GM23248 (cell line): ENCODE data around the gene ARID1B. TPM values are rescaled to one million over a fixed set of nuclear protein-coding genes. Genes with fewer than 3 reads are reported as not detected.

Source experiments
- DNase-seq: peaks from one replicate; pipeline ENCODE4 v3.0.0-alpha.2; 2015
- H2AFZ ChIP-seq: fragments of 200-600 bp; sonication (generic); 2 replicates; pipeline ENCODE4 v1.6.1; 2016; ENCODE audit warnings: antibody characterized with exemption
- H3F3A ChIP-seq: fragments of 200-600 bp; sonication (generic); 2 replicates; pipeline ENCODE4 v1.6.1; 2016; ENCODE audit warnings: mild to moderate bottlenecking, antibody characterized with exemption, mixed run types; ENCODE audit not compliant: insufficient read depth
- H3K27ac ChIP-seq: fragments of 200-600 bp; sonication (generic); 2 replicates; pipeline ENCODE4 v1.5.1; 2016; ENCODE audit warnings: mild to moderate bottlenecking
- H3K27me3 ChIP-seq: fragments of 200-600 bp; sonication (generic); replicated peaks from 2 replicates; pipeline ENCODE4 v1.6.1; 2016; ENCODE audit warnings: mild to moderate bottlenecking; ENCODE audit not compliant: insufficient read depth
- H3K36me3 ChIP-seq: fragments of 200-600 bp; sonication (generic); 2 replicates; pipeline ENCODE4 v1.6.1; 2016; ENCODE audit warnings: low read depth, mild to moderate bottlenecking
- H3K4me1 ChIP-seq: fragments of 200-600 bp; sonication (generic); 2 replicates; pipeline ENCODE4 v1.6.1; 2016; ENCODE audit warnings: mild to moderate bottlenecking; ENCODE audit not compliant: insufficient read depth
- H3K4me2 ChIP-seq: fragments of 200-600 bp; sonication (generic); one replicate; pipeline ENCODE4 v1.6.1; 2016; ENCODE audit warnings: mild to moderate bottlenecking; ENCODE audit not compliant: unreplicated experiment
- H3K4me3 ChIP-seq: fragments of 200-600 bp; sonication (generic); 2 replicates; pipeline ENCODE4 v1.5.1; 2016; ENCODE audit warnings: mild to moderate bottlenecking
- H3K79me2 ChIP-seq: fragments of 200-600 bp; sonication (generic); 2 replicates; pipeline ENCODE4 v1.6.1; 2016; ENCODE audit warnings: mild to moderate bottlenecking; ENCODE audit not compliant: insufficient read depth
- H3K9ac ChIP-seq: fragments of 200-600 bp; sonication (generic); 2 replicates; pipeline ENCODE4 v1.6.1; 2016; ENCODE audit warnings: mild to moderate bottlenecking
- H3K9me2 ChIP-seq: fragments of 200-600 bp; sonication (generic); 2 replicates; pipeline ENCODE4 v1.6.1; 2016; ENCODE audit warnings: mixed run types, mild to moderate bottlenecking, moderate library complexity; ENCODE audit not compliant: insufficient read depth
- H3K9me3 ChIP-seq: fragments of 200-600 bp; sonication (generic); one replicate; pipeline ENCODE4 v1.6.1; 2017; ENCODE audit warnings: low read depth
- H4K20me1 ChIP-seq: fragments of 200-600 bp; sonication (generic); 2 replicates; pipeline ENCODE4 v1.6.0; 2016; ENCODE audit not compliant: insufficient read depth
- EZH2 ChIP-seq: fragments of 200-600 bp; sonication (generic); IDR thresholded peaks from 2 replicates; pipeline ENCODE4 v1.6.1; 2018; ENCODE audit warnings: antibody characterized with exemption, mild to moderate bottlenecking; ENCODE audit not compliant: insufficient read depth, poor library complexity, severe bottlenecking
- EZH2phosphoT487 ChIP-seq: fragments of 200-600 bp; sonication (generic); IDR thresholded peaks from 2 replicates; pipeline ENCODE4 v1.6.1; 2018; ENCODE audit warnings: antibody characterized with exemption, moderate library complexity, mild to moderate bottlenecking, low read depth; ENCODE audit not compliant: insufficient read depth
- WGBS, 2 experiments: methylation state at CpG; one replicate each; pipeline ENCODE4 v1.1.6; 2015 to 2017; ENCODE audit warnings: low lambda C conversion rate in 2 of 2, low coverage in 1 of 2; ENCODE audit errors: missing lambda C conversion rate in 2 of 2; 5-methylcytosine and 5-hydroxymethylcytosine counted together
- in situ Hi-C: fragments of 300-500 bp; cut with MboI; formaldehyde crosslinking; loops from 2 replicates; pipeline ENCODE4 v1.15.0; 2020
- polyA plus RNA-seq: library from polyadenylated mRNA; unstranded; fragments of >200 nt; fragmentation: Nextera tagmentation; extraction: Ambion mirVana; gene quantifications from 2 replicates; pipeline ENCODE4 v1.2.1, GENCODE V29; 2016
- total RNA-seq: library from RNA; depleted of rRNA; stranded (reverse); fragments of >200 nt; shearing (Covaris generic); gene quantifications from 2 replicates; pipeline ENCODE4 v1.2.3, GENCODE V29; 2014

The ARID1B gene
- total and polyA plus RNA-seq, 2 experiments from 2014 or later: 19.3 to 21.2 TPM

DNA sequence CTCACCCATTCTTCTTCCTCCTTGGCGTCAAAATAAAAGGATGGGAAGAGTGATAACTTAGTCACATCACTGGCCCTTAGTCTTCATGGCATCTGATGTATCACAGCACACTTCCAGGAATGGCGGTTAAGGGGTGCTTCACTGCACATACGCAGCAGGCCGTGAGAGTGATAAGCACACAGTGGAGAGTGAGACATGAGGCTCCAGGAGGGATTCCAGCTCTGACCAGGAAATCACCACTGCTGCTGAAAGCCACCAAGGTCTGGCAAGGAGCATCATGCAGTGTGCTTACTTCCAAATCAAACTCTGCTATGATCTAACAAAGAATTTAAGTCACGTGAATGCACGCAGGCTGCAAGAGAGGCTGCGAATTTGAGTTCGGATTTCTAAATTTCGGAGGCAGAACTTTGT lies 62.4 kb downstream of the ARID1B start:
- H3K9ac ChIP-seq: peak overlapping the region; percentile 58
- peak; percentile 79 for DNase-seq
- H3K4me1 ChIP-seq: peaks cover 30% of the 10 kb centered on the region
- H3K4me3 ChIP-seq: peak overlapping the region; percentile 30
- H3F3A ChIP-seq: peaks cover 20% of the 10 kb centered on the region
- peak overlapping the region; percentile 38 for H3K4me2 ChIP-seq
- WGBS, 2 experiments: 17 to 31% methylated on average over 9 of the region's 9 CpGs
- TF ChIP-seq EZH2phosphoT487: no peak
- 0 out of 2 replicates have a peak, but pooled peaks cover 3% of the 10 kb centered on the region for H4K20me1 ChIP-seq
- H3K9me3 ChIP-seq: no peaks in the 10 kb centered on the region
- H3K9me2 ChIP-seq: no peaks in the 10 kb centered on the region
- H3K79me2 ChIP-seq: peaks cover 97% of the 10 kb centered on the region
- H3K27me3 ChIP-seq: no peaks in the 10 kb centered on the region
- peak overlapping the region; percentile 70 for H3K27ac ChIP-seq
- H3K36me3 ChIP-seq: no peaks in the 10 kb centered on the region
- no peak overlapping the region; the same call in 1 of the 2 replicates for H2AFZ ChIP-seq
- in situ Hi-C loops: no loop called here

DNA sequence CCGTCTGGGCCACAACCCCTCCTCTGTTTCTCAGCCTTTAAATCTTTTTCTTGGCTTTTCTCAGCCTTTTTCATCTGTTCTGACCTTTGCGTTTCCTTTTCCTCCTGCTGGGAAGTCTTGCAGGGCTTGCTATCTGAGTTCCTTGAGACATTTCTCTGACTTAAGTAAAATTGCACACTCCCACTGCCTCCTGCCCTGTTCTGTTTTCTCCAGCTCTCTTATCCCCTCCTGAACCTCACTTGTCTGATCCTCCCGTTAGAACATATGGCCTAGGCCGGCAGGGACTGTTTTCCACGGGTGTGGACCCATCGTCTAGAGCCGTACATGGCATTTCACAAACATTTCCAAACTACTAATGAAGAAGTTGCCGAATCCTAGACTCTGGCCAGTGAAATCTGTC lies 63.0 kb downstream of the ARID1B start:
- Histone ChIP-seq H3K9ac (peak overlapping the region; percentile 58), H2AFZ (peak overlapping the region; percentile 39), H3K9me3 (no peaks in the 10 kb centered on the region), H3K4me3 (peak overlapping the region; percentile 30), H3K79me2 (peaks cover 97% of the 10 kb centered on the region), H3K27me3 (no peaks in the 10 kb centered on the region), H3K27ac (peak overlapping the region; percentile 70), H3K9me2 (no peaks in the 10 kb centered on the region), H3K4me2 (peak overlapping the region; percentile 38), H3F3A (peaks cover 20% of the 10 kb centered on the region), H3K36me3 (no peaks in the 10 kb centered on the region), H4K20me1 (0 out of 2 replicates have a peak, but pooled peaks cover 3% of the 10 kb centered on the region), H3K4me1 (peaks cover 30% of the 10 kb centered on the region)
- DNase-seq: peak; percentile 39
- TF ChIP-seq EZH2 (no peak), EZH2phosphoT487 (no peak)
- in situ Hi-C loops: no loop called here
- 12 to 18% methylated on average over 8 of the region's 8 CpGs for WGBS, 2 experiments

DNA sequence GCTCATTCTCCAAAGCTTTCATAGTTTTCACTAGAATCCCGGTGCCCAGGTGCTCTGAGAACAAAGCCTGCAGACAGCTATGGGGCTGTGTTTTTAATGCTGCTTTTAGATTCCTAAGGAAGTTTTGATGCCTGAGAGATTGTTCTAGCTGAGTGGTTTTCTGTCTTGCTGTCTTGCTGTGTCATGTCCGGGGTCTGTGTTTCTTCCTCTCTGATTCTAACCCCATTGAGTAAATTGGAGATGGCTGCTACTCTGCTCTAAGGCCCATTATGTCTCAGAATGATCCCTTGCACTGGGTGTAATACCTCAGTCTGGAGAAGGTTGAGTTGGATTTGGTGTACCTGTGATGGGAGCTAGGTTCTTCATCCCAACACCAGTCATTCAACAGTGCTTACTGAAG lies 63.4 kb downstream of the ARID1B start:
- Histone ChIP-seq H3K9me3 (no peaks in the 10 kb centered on the region), H2AFZ (peak overlapping the region; percentile 39), H3K4me1 (peaks cover 30% of the 10 kb centered on the region), H3F3A (peaks cover 20% of the 10 kb centered on the region), H3K4me2 (peak overlapping the region; percentile 38), H3K9me2 (no peaks in the 10 kb centered on the region), H3K79me2 (peaks cover 97% of the 10 kb centered on the region), H3K9ac (peak overlapping the region; percentile 58), H3K27ac (peak overlapping the region; percentile 70), H4K20me1 (peaks cover 3% of the 10 kb centered on the region; the same call in 1 of the 2 replicates), H3K27me3 (no peaks in the 10 kb centered on the region), H3K36me3 (no peaks in the 10 kb centered on the region), H3K4me3 (peak overlapping the region; percentile 30)
- peak; percentile 36 for DNase-seq
- no peak for TF ChIP-seq EZH2
- no peak for TF ChIP-seq EZH2phosphoT487
- 58 to 70% methylated on average over 2 of the region's 2 CpGs for WGBS, 2 experiments
- in situ Hi-C loops: no loop called here

GRCh38 chr6:156841508-156841907 lies 64.3 kb downstream of the ARID1B start:
- H4K20me1 ChIP-seq: peaks cover 3% of the 10 kb centered on the region
- in situ Hi-C loops: no loop called here

More at GRCh38 chr6:156841508-156841907, 64.3 kb downstream of the ARID1B start:
- Histone ChIP-seq H3K4me1 (peaks cover 30% of the 10 kb centered on the region), H3K9ac (no peak overlapping the region), H3K79me2 (peaks cover 97% of the 10 kb centered on the region), H3K9me3 (no peaks in the 10 kb centered on the region), H3K9me2 (no peaks in the 10 kb centered on the region), H3K4me2 (no peak overlapping the region), H3K4me3 (no peak overlapping the region), H3F3A (peaks cover 20% of the 10 kb centered on the region), H3K27me3 (no peaks in the 10 kb centered on the region), H3K36me3 (no peaks in the 10 kb centered on the region), H3K27ac (peak overlapping the region; percentile 70), H2AFZ (no peak overlapping the region)
- no peak for TF ChIP-seq EZH2
- TF ChIP-seq EZH2phosphoT487: no peak
- DNase-seq: no peak
- 97 to 100% methylated on average over 3 of the region's 3 CpGs for WGBS, 2 experiments
